GM20431 (cell line): Measurements from ENCODE around the gene TBX20.

Experiments used
- in situ Hi-C: fragments of 300-500 bp; cut with MseI, MboI; formaldehyde crosslinking; loops from one replicate; pipeline ENCODE4 v1.15.0; 2020; ENCODE audit warnings: low sequenced_read_pairs; ENCODE audit not compliant: unreplicated experiment

TBX20 gene

GRCh38 chr7:35253710-35254495 lies at the start of gene TBX20:
Gene TBX20 (minus strand): TSS chr7:35254100. CDS start chr7:35253620, 480 bp downstream.
- in situ Hi-C loops: no loop called here

GRCh38 chr7:35289376-35289775 lies 35.5 kb upstream of the TBX20 start:
- in situ Hi-C loops: no loop called here

GRCh38 chr7:35286986-35287385 lies 33.1 kb upstream of the TBX20 start:
- in situ Hi-C loops: no loop called here

GRCh38 chr7:35286422-35286821 lies 32.5 kb upstream of the TBX20 start:
- in situ Hi-C loops: no loop called here

GRCh38 chr7:35285799-35286198 lies 31.9 kb upstream of the TBX20 start:
- in situ Hi-C loops: no loop called here

GRCh38 chr7:35280902-35281301 lies 27.0 kb upstream of the TBX20 start:
- in situ Hi-C loops: no loop called here

GRCh38 chr7:35277359-35277758 lies 23.5 kb upstream of the TBX20 start:
- in situ Hi-C loops: no loop called here

- in situ Hi-C loops: no loop called here
Measured at GRCh38 chr7:35272246-35272645, 18.3 kb upstream of the TBX20 start.

GRCh38 chr7:35268953-35269352 lies 15.1 kb upstream of the TBX20 start:
- in situ Hi-C loops: no loop called here

- in situ Hi-C loops: no loop called here
Measured at GRCh38 chr7:35267411-35267810, 13.5 kb upstream of the TBX20 start.

- in situ Hi-C loops: no loop called here
Measured at GRCh38 chr7:35263396-35263795, 9.5 kb upstream of the TBX20 start.

- in situ Hi-C loops: no loop called here
Measured at GRCh38 chr7:35261476-35262285, 7.8 kb upstream of the TBX20 start.

- in situ Hi-C loops: no loop called here
Measured at GRCh38 chr7:35261041-35261440, 7.1 kb upstream of the TBX20 start.

- in situ Hi-C loops: no loop called here
Measured at GRCh38 chr7:35260246-35260645, 6.3 kb upstream of the TBX20 start.

- in situ Hi-C loops: no loop called here
Measured at GRCh38 chr7:35259523-35259908, 5.6 kb upstream of the TBX20 start.

- in situ Hi-C loops: no loop called here
Measured at GRCh38 chr7:35258868-35259522, 5.1 kb upstream of the TBX20 start.

- in situ Hi-C loops: no loop called here
Measured at GRCh38 chr7:35258125-35258867, 4.4 kb upstream of the TBX20 start.

- in situ Hi-C loops: no loop called here
Measured at GRCh38 chr7:35257251-35258124, 3.6 kb upstream of the TBX20 start.
